EL (cell line): ENCODE data around the gene ATG2B.
"Not testable (repeated sequence)": the region's sequence is repeated elsewhere in the genome, so short reads cannot be mapped to it uniquely, and the experiment has no call there.

Experiments
- DNase-seq: peaks from one replicate; pipeline ENCODE4 v3.0.0-alpha.2; 2016

Gene ATG2B

GRCh38 chr14:96251656-96252155 lies 111.4 kb downstream of the ATG2B start:
- DNase-seq: peak; percentile 41

- DNase-seq: no peak
Measured at GRCh38 chr14:96250485-96250884, 112.7 kb downstream of the ATG2B start.

DNA sequence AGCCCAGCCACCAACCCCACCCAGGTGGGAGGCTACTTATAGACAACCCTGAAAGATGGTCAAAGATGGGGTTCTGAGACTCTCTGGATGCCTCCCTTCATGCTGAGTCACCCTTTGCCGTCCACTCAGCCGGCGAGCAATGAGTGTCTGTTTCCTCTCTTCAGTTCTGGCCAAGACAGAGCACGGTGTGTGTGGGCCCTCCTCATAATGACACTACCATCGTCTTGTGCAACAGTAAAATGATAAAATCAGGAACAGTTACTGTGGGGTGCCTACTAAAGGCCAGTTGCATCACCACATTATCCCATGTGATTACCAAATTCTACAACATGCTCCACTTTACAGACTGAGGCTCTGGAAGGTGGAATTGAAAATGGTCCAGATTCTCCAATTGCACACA lies 114.1 kb downstream of the ATG2B start:
- peak; percentile 92 for DNase-seq

GRCh38 chr14:96247031-96247430 lies 116.1 kb downstream of the ATG2B start:
- no peak for DNase-seq

GRCh38 chr14:96246539-96246847 lies 116.6 kb downstream of the ATG2B start:
- DNase-seq: peak; percentile 97

DNA sequence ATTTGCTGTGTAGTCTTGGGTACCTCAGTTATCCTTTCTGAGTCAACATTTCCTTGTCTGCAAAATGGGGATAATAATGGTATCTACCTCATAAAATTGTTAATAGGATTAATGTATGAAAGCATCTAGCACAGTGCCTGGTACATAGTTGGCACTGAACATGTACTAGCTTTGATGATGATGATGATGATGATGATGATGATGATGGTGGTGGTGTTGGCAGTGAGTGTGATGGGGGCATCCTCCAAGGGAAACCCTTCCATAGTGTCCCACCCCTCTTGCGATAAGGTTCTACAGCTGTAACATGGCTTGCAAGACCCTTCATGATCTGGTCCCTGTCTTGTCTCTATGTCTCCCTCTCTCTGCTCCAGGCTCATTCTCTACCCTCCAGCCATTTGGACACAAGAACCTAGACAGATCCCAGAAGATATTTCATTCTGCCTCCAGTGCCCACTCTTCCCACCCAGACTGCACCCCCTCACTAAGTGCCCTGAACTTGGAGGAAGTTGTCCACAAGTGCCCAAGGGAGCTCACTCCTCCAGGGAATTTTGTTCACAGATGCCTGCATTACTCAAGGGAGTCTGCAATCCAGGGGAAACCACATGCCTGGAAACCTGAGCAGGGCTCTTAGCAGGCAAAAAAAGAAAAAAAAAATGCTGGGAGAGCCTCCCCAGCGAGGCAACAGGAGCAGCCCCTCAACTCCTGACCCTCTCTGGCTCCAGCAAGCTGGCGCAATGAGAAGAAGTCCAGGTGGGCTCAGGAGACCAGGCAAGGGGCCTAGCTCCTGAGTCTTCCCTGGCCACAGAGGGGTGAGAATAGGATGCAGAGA lies 117.2 kb downstream of the ATG2B start:
- DNase-seq: peak; percentile 75

DNA sequence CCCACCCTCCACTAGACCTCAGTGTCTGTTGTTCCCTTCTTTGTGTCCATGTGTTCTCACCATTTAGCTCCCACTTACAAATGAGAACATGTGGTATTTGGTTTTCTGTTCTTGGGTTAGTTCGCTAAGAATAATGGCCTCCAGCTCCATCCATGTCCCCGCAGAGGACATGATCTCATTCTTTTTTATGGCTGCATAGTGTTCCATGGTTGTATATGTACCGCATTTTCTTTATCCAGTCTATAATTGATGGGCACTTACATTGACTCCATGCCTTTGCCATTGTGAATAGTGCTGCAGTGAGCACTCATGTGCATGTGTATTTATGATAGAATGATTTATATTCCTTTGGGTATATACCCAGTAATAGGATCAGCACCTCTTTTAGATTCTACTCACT lies 118.1 kb downstream of the ATG2B start:
- DNase-seq: not testable (repeated sequence)

DNA sequence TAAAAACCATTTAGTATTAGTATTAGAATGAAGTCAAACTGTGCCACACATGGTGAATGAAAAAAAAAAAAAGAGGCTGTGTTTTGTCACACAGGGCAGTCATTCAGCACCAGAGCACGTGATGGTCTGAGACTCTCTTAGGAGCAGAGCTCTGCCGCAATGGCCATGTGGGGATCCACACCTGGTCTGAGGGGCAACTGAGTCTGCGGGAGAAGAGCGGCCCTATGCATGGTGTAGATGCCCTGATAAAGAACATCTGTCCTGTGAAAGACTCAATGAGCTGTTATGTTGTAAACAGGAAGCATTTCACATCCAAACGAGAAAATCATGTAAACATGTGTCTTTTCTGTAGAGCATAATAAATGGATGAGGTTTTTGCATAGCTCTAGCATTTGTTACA lies 119.4 kb downstream of the ATG2B start:
- DNase-seq: no peak

- DNase-seq: no peak
Measured at GRCh38 chr14:96242126-96242525, 121.0 kb downstream of the ATG2B start.

DNA sequence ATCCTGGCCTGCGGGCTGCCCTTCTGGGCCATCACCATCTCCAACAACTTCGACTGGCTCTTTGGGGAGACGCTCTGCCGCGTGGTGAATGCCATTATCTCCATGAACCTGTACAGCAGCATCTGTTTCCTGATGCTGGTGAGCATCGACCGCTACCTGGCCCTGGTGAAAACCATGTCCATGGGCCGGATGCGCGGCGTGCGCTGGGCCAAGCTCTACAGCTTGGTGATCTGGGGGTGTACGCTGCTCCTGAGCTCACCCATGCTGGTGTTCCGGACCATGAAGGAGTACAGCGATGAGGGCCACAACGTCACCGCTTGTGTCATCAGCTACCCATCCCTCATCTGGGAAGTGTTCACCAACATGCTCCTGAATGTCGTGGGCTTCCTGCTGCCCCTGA lies 122.5 kb downstream of the ATG2B start:
- DNase-seq: no peak

DNA sequence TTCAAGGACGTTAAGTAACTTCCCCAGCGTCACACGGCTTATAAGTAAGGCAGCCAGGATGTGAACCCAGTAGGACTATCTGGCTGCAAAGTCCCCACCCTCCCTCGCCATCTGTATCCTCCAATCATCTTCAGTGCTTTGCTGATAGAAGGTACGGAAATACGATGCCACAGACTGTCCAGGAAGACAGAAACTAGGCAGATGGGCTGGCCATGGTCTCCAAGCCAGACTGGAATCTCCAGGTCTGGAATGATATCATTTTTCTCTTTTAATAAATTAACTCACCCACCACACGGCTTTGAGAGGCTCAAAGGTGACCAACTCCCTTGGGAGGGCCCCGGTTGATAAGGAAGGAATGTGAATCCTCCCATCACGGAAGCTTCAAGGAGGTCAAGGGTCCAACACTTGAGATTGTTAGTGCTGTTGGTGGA lies 123.4 kb downstream of the ATG2B start:
- DNase-seq: no peak

- DNase-seq: no peak
Measured at GRCh38 chr14:96238676-96239265, 124.4 kb downstream of the ATG2B start.

- DNase-seq: no peak
Measured at GRCh38 chr14:96237641-96238040, 125.5 kb downstream of the ATG2B start.

GRCh38 chr14:96235426-96235825 lies 127.7 kb downstream of the ATG2B start:
- no peak for DNase-seq

DNA sequence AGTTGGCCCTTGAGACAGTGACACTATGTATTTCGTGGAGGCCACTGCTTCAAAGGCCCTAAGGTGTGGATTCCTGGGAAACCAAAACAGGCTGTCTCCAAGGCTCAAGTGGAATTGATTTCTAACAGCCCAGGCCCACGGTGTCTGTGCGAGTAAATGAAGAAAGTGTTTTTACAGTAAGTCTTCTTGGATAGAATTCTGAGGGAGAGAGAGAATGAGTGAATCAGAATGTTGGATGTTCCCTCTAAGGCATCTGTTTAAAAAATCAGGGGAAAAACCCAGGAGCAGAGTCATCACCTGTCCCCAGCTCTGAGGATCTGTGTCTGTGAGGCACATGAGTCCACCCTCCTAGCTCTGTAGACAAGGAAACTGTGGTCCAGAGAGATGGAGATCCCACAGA lies 129.5 kb downstream of the ATG2B start:
- no peak for DNase-seq

DNA sequence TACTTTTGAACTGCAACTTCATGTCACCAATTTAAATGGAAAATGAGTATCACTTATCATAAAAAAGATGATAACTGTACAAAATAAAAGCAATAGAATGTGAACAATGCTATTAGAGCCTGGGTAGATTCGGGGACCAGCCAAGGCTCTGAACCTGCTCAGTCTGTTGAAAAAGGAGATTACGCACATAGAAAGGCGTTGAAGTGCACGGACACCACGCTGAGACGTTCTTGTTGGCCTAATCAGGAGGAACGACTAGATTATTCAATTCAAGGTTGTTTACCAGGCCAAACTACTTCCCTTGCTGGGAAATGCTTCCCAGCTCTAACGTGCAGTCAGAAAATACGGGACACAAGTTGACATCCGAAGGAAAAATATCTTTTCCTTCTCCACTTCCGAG lies 130.6 kb downstream of the ATG2B start:
- DNase-seq: no peak

DNA sequence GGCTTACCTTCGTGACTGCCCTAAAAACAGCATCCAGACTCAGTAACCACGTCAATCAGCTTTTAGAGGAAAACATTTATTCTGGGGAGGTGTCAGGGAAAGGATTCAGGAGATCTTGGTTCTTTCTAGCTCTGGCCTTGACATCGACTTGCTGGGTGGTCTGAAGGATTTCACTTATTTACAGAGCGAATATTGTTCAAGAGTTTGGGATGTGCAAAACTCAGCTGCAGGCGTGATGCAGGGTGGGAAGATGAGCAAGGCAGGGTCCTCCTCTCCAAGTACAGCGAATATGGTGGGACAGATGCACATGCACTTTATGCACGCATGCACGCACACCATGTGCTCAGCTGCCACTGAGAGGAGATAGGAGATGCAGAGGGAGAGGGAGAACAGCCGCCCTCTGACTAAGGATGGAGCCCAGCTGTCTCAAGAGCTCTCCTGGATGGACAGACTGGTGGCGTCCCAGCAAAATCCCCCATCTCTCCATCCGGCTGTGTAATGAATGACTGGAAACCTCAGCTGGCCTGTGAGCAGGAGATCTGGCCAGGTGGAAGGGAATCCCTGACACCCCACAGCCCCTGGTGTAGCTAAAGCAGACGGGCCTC lies 131.5 kb downstream of the ATG2B start:
- DNase-seq: no peak

DNA sequence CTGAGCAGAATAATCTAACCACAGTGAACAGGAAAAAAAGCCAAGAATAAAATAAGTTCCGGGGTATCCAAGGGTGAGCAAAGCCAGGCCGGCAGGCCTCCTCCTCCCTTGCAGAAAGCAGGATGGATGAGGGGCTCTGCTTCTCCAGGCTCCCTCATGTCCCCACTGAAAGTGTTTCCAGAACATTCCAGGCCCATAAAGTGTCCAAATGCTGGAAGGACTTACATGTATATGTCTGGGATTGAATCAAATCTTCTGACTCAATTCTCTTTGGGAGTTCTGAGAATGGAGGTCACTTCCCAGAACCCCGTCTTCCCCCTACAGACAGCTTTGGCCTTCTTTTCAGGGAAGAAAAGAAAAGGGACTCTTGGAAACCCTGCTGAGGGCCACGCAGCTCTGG lies 132.1 kb downstream of the ATG2B start:
- no peak for DNase-seq

DNA sequence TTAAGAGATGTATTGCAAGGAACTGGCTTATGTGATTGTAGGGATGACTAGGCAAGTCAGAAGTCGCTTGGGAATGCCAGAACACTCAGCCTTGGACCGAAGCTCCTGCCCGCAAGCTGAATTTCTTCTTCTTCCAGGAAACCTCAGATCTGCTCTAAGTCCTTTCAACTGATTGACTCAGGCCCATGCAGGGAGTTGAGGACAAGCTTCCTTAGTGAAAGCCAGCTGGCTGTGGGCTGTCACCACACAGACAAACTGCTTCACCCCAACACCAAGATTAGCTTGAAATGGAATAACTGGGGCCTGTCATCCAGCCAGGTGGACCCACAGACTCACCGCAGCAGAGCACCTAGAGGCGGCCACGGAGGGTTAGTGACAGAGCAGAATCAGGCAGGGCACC lies 133.8 kb downstream of the ATG2B start:
- no peak for DNase-seq
